C4-2B (cell line): ENCODE data around the gene ELMO1.

ENCODE experiments used
- ZFX ChIP-seq: fragments of 450-650 bp; IDR thresholded peaks from 2 replicates; pipeline ENCODE4 v1.6.1; 2017
- TF ChIP-seq, protein P1 (sequence below): fragments of 450-650 bp; conservative IDR thresholded peaks from 2 replicates; pipeline ENCODE4 v1.5.1; 2017; ENCODE audit warnings: mild to moderate bottlenecking

DNA sequence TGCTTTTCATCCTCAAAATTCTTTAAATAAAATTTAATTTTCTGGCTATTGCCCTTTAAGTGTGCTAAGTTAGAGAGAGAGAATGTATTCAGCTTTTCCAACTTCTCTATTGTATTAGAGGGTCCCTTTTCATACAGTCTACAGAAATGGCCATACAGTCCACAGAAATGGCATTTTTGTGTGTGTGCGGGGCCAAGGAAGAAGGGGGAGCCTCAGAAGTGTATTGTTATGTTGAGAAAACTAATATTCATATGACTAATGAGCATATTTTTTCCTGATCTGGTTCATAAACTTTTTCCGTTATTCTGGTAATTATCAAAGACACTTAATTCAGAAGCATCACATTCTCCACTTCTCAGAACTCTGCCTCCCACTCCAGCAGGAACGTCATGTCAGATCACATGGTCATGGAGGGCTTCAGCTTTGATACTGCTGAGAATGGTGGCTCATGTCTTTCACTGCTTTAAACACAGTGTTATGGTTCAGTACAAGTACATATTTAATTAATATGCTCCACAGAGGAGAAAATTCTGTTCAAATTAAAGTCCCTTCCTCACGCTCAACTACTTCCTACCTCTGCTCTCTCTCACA is 37.1 kb downstream of the ELMO1 start:
- TF ChIP-seq, protein P1, sequence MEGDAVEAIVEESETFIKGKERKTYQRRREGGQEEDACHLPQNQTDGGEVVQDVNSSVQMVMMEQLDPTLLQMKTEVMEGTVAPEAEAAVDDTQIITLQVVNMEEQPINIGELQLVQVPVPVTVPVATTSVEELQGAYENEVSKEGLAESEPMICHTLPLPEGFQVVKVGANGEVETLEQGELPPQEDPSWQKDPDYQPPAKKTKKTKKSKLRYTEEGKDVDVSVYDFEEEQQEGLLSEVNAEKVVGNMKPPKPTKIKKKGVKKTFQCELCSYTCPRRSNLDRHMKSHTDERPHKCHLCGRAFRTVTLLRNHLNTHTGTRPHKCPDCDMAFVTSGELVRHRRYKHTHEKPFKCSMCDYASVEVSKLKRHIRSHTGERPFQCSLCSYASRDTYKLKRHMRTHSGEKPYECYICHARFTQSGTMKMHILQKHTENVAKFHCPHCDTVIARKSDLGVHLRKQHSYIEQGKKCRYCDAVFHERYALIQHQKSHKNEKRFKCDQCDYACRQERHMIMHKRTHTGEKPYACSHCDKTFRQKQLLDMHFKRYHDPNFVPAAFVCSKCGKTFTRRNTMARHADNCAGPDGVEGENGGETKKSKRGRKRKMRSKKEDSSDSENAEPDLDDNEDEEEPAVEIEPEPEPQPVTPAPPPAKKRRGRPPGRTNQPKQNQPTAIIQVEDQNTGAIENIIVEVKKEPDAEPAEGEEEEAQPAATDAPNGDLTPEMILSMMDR, result no peak
- no peak for TF ChIP-seq ZFX
